B cell (primary cell): ENCODE data around the gene EIF3A. TPM values are rescaled to one million over a fixed set of nuclear protein-coding genes. Genes with fewer than 3 reads are reported as not detected.

Source experiments
- ATAC-seq: fragments of 200-7000 bp; cut with Tn5 transposase; one replicate; pipeline ENCODE4 v1.10.0; 2021; ENCODE audit warnings: low read depth, mild to moderate bottlenecking, moderate number of reproducible peaks, moderate library complexity
- CTCF ChIA-PET: fragments of 350-600 bp; sonication (Branson Sonifier 250); formaldehyde crosslinking; loops from one replicate; lab custom pipeline; 2021; ENCODE audit warnings: antibody characterized with exemption, inconsistent platforms; lab: Charles Lee
- POLR2A ChIA-PET: fragments of 350-600 bp; sonication (Branson Sonifier 250); formaldehyde crosslinking; loops from one replicate; lab custom pipeline; 2021; ENCODE audit warnings: antibody characterized with exemption; lab: Charles Lee
- DNase-seq: peaks from one replicate; pipeline ENCODE4 v3.0.0; 2013
- H2AFZ ChIP-seq: 2 replicates; pipeline ENCODE4 v1.6.1; 2012; ENCODE audit warnings: mild to moderate bottlenecking, low read depth, low read length; ENCODE audit not compliant: insufficient read depth, poor library complexity, severe bottlenecking
- H3K27ac ChIP-seq, 2 donors: 1 replicate in 1 of 2; 2 replicates in 1 of 2; pipeline ENCODE4 v1.5.1; 2012 to 2013; ENCODE audit warnings: low read length in 2 of 2, mild to moderate bottlenecking in 2 of 2, moderate library complexity in 1 of 2
- H3K27me3 ChIP-seq, 4 experiments: fragments of 200-600 bp in 1 of 4; sonication (generic) in 1 of 4; replicated peaks in 1 of 4; 1 replicate in 2 of 4; 2 replicates in 2 of 4; pipeline versions ENCODE4 v1.6.1 to v1.7.0; 2013 to 2016; ENCODE audit warnings: low read length in 3 of 4, mild to moderate bottlenecking in 2 of 4, mixed read lengths in 1 of 4, moderate library complexity in 1 of 4; ENCODE audit not compliant: insufficient read depth in 4 of 4, control insufficient read depth in 3 of 4; ENCODE audit errors: control extremely low read depth in 1 of 4
- H3K36me3 ChIP-seq, 2 experiments: replicated peaks in 1 of 2; 1 replicate in 1 of 2; 2 replicates in 1 of 2; pipeline versions ENCODE4 v1.6.1 to v1.7.1; 2013; ENCODE audit warnings: low read length in 1 of 2; ENCODE audit not compliant: insufficient read depth in 2 of 2, control insufficient read depth in 1 of 2; ENCODE audit errors: control extremely low read depth in 1 of 2, extremely low read depth in 1 of 2
- H3K4me1 ChIP-seq, 2 donors: fragments of 200-600 bp in 1 of 2; sonication (generic) in 1 of 2; 1 replicate in 1 of 2; 2 replicates in 1 of 2; pipeline versions ENCODE4 v1.5.1 to v1.6.1; 2013 to 2017; ENCODE audit warnings: low read length in 2 of 2; ENCODE audit not compliant: control insufficient read depth in 2 of 2, insufficient read depth in 2 of 2
- H3K4me2 ChIP-seq: replicated peaks from 2 replicates; pipeline ENCODE3; 2012; ENCODE audit warnings: mild to moderate bottlenecking, low read depth, low read length; ENCODE audit not compliant: poor library complexity, severe bottlenecking
- H3K4me3 ChIP-seq, 5 experiments: fragments of 200-600 bp in 1 of 5; sonication (generic) in 1 of 5; 1 replicate in 3 of 5; 2 replicates in 2 of 5; pipeline versions ENCODE4 v1.5.1 to v1.7.0; 2011 to 2016; ENCODE audit warnings: low read length in 4 of 5, mild to moderate bottlenecking in 4 of 5, low read depth in 2 of 5, control low read depth in 1 of 5, moderate library complexity in 1 of 5; ENCODE audit not compliant: insufficient read depth in 1 of 5; ENCODE audit errors: control extremely low read depth in 1 of 5, extremely low read depth in 1 of 5
- H3K79me2 ChIP-seq: fragments of 200-600 bp; sonication (generic); one replicate; pipeline ENCODE4 v1.6.0; 2016; ENCODE audit warnings: low read length; ENCODE audit not compliant: control insufficient read depth, insufficient read depth
- H3K9ac ChIP-seq: fragments of 200-600 bp; sonication (generic); 2 replicates; pipeline ENCODE4 v1.6.1; 2017; ENCODE audit warnings: mild to moderate bottlenecking, low read length, moderate library complexity
- H3K9me3 ChIP-seq, 3 donors: one replicate each; pipeline versions ENCODE4 v1.6.1 to v1.7.1; 2013; ENCODE audit warnings: low read length in 2 of 3; ENCODE audit not compliant: control insufficient read depth in 2 of 3, insufficient read depth in 1 of 3; ENCODE audit errors: control extremely low read depth in 1 of 3
- H4K20me1 ChIP-seq: 2 replicates; pipeline ENCODE4 v1.6.0; 2012; ENCODE audit warnings: mild to moderate bottlenecking, low read length; ENCODE audit not compliant: insufficient read depth, control insufficient read depth, poor library complexity, severe bottlenecking
- H3K27ac Mint-ChIP-seq: one replicate; pipeline ENCODE4 v1.8.0; 2021; ENCODE audit warnings: mixed read lengths
- H3K27me3 Mint-ChIP-seq: one replicate; pipeline ENCODE4 v1.8.0; 2021; ENCODE audit warnings: mixed read lengths
- H3K4me1 Mint-ChIP-seq: one replicate; pipeline ENCODE4 v1.8.0; 2021; ENCODE audit warnings: mixed read lengths
- H3K4me3 Mint-ChIP-seq: one replicate; pipeline ENCODE4 v1.8.0; 2021; ENCODE audit warnings: mixed read lengths
- H3K9me3 Mint-ChIP-seq: one replicate; pipeline ENCODE4 v1.8.0; 2022; ENCODE audit warnings: mixed read lengths; ENCODE audit not compliant: insufficient read depth
- EZH2 ChIP-seq: IDR thresholded peaks from 2 replicates; pipeline ENCODE4 v1.6.1; 2012; ENCODE audit warnings: borderline replicate concordance, low read depth, mild to moderate bottlenecking, moderate library complexity, low read length; ENCODE audit not compliant: insufficient read depth, poor library complexity, severe bottlenecking
- WGBS: methylation state at CpG from one replicate; pipeline ENCODE4 v1.1.5; 2013; ENCODE audit warnings: missing lambda C conversion rate; ENCODE audit not compliant: insufficient coverage; 5-methylcytosine and 5-hydroxymethylcytosine counted together
- intact Hi-C: fragments of 100-400 bp; cut with micrococcal nuclease; formaldehyde crosslinking; loops from one replicate; pipeline ENCODE4 v1.10.0; 2022
- polyA plus RNA-seq: library from polyadenylated mRNA; depleted of rRNA; stranded (reverse); fragments of >200 nt; gene quantifications from 2 replicates; pipeline ENCODE4 v1.2.3, GENCODE V29; 2012
- total RNA-seq, 2 donors: library from RNA; stranded (reverse); fragments of 120-200 nt in 1 of 2; gene quantifications; 1 replicate in 1 of 2; 2 replicates in 1 of 2; pipeline versions ENCODE4 v1.2.3 to v1.2.4, GENCODE V29; 2013 to 2022
- TF ChIP-seq, protein P1 (sequence below): fragments of 200-600 bp; IDR thresholded peaks from one replicate; pipeline ENCODE4 v1.8.0; 2022; ENCODE audit warnings: antibody characterized with exemption, mild to moderate bottlenecking

Gene EIF3A
- total and polyA plus RNA-seq, 2 donors (not counting 1 experiment from before 2014, with no cell fraction given) = 8.8 to 94.5 TPM

DNA sequence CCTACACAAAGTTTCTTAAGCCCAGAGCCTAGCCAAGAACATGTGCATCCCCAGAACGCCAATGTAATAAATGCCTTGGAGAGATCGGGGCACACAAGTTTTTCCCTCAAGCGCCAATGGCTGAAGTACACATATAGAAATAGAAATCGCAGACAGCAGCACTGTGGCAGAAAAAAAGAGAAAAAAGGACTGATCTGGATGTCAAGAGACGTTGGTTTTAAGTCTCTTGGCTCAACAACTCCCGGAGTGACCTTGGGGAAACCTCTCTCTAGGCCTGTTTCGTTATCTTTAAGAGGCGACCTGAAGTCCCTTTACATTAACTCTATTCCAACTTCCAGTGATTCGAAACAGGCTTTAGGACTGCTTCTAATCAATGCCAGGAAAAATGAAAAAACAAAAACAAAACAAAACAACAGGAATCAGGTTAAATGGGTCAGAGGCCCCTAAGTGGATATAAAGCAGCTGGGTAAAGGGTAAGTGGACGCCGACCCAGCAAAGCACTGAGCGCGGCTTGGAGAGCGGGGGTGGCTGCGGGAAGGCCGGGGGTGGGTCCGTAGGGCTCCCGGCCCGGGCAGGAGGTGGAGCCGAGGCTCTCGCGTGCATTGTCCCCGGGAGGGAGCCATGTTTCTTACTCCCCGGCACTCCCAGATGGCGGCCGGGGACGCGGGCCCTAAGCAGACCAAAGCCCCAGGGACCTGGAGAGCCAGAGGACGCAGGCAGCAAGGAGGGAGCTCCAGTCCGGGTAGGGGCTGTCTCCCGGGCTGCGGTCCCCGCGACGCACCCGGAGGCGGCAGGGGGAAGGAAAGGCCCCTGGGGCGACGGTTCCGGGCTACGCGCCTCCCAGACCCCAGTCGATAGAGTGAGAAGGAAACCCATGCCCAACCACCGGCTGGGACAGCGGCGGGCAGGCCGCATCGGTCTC lies 757 bp downstream of the EIF3A start:
- H3K9ac ChIP-seq = peak overlapping the region; percentile 96
- no peaks in the 10 kb centered on the region for H3K27me3 ChIP-seq
- ATAC-seq (peak; percentile 55), DNase-seq (peak; percentile 78)
- intact Hi-C loops = loop anchor here (1.0 to 10.0 kb wide), 8 partner anchors 24 to 517 kb away; partner anchors contain the start of genes CACUL1, DENND10, GRK5 and PRDX3
- H3K79me2 ChIP-seq = peaks cover 58% of the 10 kb centered on the region
- H3K4me3 ChIP-seq = peak overlapping the region; percentile 69 to 88 (median 86)
- H3K27me3 Mint-ChIP-seq = no peaks in the 10 kb centered on the region
- no peaks in the 10 kb centered on the region for H3K9me3 Mint-ChIP-seq
- H3K36me3 ChIP-seq = peaks cover 0 to 2% of the 10 kb centered on the region in 2 experiments
- POLR2A ChIA-PET = interaction anchor here (1.1 to 2.3 kb wide), 2 partner anchors 24 to 29 kb away, joined by 4 to 10 read pairs; partner anchors contain the start of gene DENND10
- peaks cover 0 to 4% (median 0%) of the 10 kb centered on the region in 3 donors for H3K9me3 ChIP-seq
- CTCF ChIA-PET = no interaction called here
- H3K4me3 Mint-ChIP-seq = peak overlapping the region; percentile 96
- peak overlapping the region; percentile 82 for H3K4me2 ChIP-seq
- peak overlapping the region; percentile 96 for H3K27ac Mint-ChIP-seq
- H3K27ac ChIP-seq = peak overlapping the region; percentile 92 to 97
- TF ChIP-seq EZH2 = no peak
- TF ChIP-seq, protein P1, sequence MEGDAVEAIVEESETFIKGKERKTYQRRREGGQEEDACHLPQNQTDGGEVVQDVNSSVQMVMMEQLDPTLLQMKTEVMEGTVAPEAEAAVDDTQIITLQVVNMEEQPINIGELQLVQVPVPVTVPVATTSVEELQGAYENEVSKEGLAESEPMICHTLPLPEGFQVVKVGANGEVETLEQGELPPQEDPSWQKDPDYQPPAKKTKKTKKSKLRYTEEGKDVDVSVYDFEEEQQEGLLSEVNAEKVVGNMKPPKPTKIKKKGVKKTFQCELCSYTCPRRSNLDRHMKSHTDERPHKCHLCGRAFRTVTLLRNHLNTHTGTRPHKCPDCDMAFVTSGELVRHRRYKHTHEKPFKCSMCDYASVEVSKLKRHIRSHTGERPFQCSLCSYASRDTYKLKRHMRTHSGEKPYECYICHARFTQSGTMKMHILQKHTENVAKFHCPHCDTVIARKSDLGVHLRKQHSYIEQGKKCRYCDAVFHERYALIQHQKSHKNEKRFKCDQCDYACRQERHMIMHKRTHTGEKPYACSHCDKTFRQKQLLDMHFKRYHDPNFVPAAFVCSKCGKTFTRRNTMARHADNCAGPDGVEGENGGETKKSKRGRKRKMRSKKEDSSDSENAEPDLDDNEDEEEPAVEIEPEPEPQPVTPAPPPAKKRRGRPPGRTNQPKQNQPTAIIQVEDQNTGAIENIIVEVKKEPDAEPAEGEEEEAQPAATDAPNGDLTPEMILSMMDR = no peak
- peaks cover 49% of the 10 kb centered on the region for H3K4me1 Mint-ChIP-seq
- H3K4me1 ChIP-seq = peaks cover 36 to 44% of the 10 kb centered on the region in 2 donors
- WGBS = under 1% methylated on average over 44 of the region's 48 CpGs
- peak overlapping the region; percentile 84 for H2AFZ ChIP-seq
- H4K20me1 ChIP-seq = peaks cover 55% of the 10 kb centered on the region
